Measurements from ENCODE around the gene MED12L.

DNA sequence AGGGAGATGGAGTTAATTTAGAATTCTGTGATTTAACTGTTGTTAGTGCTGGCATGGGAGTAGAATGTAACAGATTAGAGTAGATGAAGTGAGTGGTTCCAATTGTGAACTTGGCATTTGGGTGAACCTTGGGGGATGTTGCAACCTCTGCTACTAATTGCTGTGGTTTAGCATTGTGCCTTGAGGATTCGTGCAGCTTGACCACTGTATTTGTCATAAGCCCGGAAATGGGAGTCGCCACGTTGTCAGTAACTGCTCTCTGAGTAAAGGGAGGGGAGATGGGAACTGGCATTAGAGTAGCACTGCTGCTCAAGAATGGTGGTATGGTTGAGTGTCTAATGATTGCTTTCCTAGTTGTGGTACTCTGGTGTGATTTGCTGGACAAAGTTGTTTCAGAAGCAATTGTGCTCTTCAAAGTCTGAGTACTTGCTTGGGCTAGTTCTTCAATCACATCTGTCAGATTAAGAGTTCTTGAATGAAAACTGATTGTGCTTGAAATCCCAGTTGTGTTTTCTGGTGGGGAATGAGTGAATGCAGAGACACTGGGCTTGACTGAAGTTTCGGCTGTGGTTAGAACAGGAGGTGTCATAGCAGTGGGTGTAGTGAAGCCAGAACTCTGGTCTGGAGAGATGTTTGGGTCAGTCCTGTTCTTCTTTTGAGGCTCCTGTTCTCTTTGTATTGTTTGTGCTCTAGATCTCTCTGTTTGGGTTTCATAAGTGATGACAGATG, 360.0 kb downstream of the MED12L start:
- TF ChIP-seq CTCF (conservative IDR thresholded peaks at IDR 0.05 in 1 of 2, IDR thresholded peaks at IDR 0.05 in 1 of 2; ENCODE audit: low read depth in 1 of 2, low read length in 2 of 2) (no peak), EZH2 (IDR thresholded peaks at IDR 0.05; ENCODE audit: low read length, missing control alignments) (no peak)

Measured in fibroblast of lung (primary cell).